ENCODE measurements around the gene ARHGAP10.
"Not testable (repeated sequence)": the region's sequence is repeated elsewhere in the genome, so short reads cannot be mapped to it uniquely, and the experiment has no call there.

ARHGAP10 gene

DNA sequence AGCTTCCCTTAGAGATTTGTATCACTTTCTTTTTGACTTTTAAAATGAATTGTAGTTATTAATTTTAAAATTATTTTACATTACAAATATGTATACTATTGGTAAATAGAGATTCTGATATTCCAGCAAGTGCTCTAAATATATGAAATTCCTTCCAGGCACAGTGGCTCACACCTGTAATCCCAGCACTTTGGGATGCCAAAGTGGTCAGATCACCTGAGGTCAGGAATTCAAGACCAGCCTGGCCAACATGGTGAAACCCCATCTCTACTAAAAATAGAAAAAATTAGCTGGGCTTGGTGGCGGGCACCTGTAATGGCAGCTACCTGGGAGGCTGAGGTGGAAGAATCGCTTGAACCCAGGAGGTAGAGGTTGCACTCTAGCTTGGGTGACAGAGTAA is 180.2 kb downstream of the ARHGAP10 start:
- H3K9me3 ChIP-seq (ENCODE audit: control insufficient read depth, insufficient read depth, low read length); H3K36me3 ChIP-seq (ENCODE audit: control insufficient read depth, insufficient read depth, low read length); H3K9ac ChIP-seq (ENCODE audit: low read depth, low read length); H3K27me3 ChIP-seq (ENCODE audit: control insufficient read depth, insufficient read depth, low read length); H3K4me1 ChIP-seq (ENCODE audit: control insufficient read depth, insufficient read depth, low read length); H3K27ac ChIP-seq (ENCODE audit: low read depth, low read length); H3K4me3 ChIP-seq (ENCODE audit: low read depth, low read length): not testable (repeated sequence)

DNA sequence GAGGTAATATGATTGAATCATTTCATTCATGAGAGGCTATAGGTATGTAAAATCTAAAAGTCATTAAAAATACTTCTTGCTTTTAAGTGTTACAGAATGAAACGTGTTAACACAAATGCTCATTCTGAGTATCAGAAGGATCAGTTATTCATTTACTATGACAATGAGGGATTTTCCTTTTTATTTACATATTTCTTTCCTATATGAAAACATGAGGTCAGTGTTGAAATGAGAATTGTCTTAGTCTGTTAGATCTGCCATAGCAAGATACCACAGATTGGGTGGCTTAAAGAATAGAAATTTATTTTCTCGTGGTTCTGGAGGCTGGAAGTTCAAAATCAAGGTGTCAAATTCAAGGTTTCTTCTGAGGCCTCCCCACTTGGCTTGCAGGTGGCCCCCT is 181.2 kb downstream of the ARHGAP10 start:
- no peak overlapping the region for H3K9ac ChIP-seq (ENCODE audit: low read depth, low read length)
- no peaks in the 10 kb centered on the region for H3K9me3 ChIP-seq (ENCODE audit: control insufficient read depth, insufficient read depth, low read length)
- peaks cover 9% of the 10 kb centered on the region; the same call in 1 of the 2 replicates for H3K4me1 ChIP-seq (ENCODE audit: control insufficient read depth, insufficient read depth, low read length)
- H3K27me3 ChIP-seq (ENCODE audit: control insufficient read depth, insufficient read depth, low read length): no peaks in the 10 kb centered on the region
- no peak overlapping the region for H3K4me3 ChIP-seq (ENCODE audit: low read depth, low read length)
- H3K27ac ChIP-seq (ENCODE audit: low read depth, low read length): no peak overlapping the region
- no peaks in the 10 kb centered on the region for H3K36me3 ChIP-seq (ENCODE audit: control insufficient read depth, insufficient read depth, low read length)

DNA sequence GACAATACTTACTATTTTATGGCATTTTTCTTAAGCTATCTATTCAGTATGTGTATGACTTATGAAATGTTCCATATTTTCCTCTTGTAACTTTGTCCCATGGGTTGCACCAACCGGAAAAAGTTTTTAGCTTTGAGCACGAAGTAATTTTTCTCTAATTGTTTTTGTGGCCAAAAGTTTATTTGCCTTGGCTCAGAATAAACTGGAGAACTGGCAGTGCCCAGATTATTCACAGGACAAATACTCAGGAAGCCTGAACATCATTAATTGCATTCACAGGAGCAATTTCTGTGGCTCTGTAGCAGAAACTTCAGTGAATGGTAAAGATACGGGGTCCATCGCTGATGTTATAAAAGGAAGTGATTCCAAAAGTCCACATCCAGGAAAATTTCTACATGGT is 184.5 kb downstream of the ARHGAP10 start:
- Histone ChIP-seq H3K36me3 (ENCODE audit: control insufficient read depth, insufficient read depth, low read length) (no peaks in the 10 kb centered on the region), H3K4me3 (ENCODE audit: low read depth, low read length) (no peak overlapping the region), H3K27ac (ENCODE audit: low read depth, low read length) (no peak overlapping the region), H3K9ac (ENCODE audit: low read depth, low read length) (no peak overlapping the region), H3K27me3 (ENCODE audit: control insufficient read depth, insufficient read depth, low read length) (no peaks in the 10 kb centered on the region), H3K4me1 (ENCODE audit: control insufficient read depth, insufficient read depth, low read length) (0 out of 2 replicates have a peak, but pooled peaks cover 9% of the 10 kb centered on the region), H3K9me3 (ENCODE audit: control insufficient read depth, insufficient read depth, low read length) (no peaks in the 10 kb centered on the region)

DNA sequence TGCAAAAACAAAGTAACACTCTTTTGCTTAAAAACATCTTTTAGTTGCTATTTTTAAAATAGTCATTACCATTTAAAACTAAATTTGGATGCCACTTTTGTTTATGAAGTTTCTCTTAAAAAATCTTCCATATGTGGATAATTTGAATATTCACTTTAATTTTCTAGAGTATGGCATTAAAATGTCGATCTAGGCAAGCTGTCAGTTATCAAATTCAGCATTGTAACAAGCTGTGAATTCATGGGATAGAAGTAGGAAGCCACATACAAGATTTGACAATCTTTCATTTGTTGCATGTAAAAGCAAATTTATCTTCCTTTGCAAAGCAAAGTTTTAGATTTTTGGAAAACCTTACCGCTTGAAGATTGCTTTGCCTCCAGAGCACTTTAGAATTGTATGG is 191.5 kb downstream of the ARHGAP10 start:
- Histone ChIP-seq H3K27ac (ENCODE audit: low read depth, low read length) (no peak overlapping the region), H3K36me3 (ENCODE audit: control insufficient read depth, insufficient read depth, low read length) (no peaks in the 10 kb centered on the region), H3K9ac (ENCODE audit: low read depth, low read length) (no peak overlapping the region), H3K27me3 (ENCODE audit: control insufficient read depth, insufficient read depth, low read length) (no peaks in the 10 kb centered on the region), H3K9me3 (ENCODE audit: control insufficient read depth, insufficient read depth, low read length) (no peaks in the 10 kb centered on the region), H3K4me1 (ENCODE audit: control insufficient read depth, insufficient read depth, low read length) (peaks cover 3% of the 10 kb centered on the region; the same call in 1 of the 2 replicates), H3K4me3 (ENCODE audit: low read depth, low read length) (no peak overlapping the region)

DNA sequence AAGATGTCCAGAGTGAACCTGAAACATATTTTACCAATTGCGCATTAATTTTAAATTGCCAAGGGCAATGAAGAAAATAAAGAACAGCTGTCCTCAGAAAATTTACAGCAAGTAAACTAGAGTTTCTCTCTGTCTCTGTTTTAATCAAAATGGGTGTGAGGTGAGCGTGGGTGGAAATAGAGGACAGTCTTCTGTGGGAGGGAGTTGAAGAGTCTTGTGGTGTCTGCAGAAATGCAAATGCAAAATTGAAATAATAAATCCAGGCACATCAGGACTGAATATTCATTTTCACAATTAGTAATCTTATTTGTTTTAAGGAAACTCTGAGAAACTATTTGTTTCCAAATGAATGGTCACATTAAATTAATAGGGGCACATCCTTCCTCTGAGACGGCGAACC is 192.0 kb downstream of the ARHGAP10 start:
- H3K27me3 ChIP-seq (ENCODE audit: control insufficient read depth, insufficient read depth, low read length): no peaks in the 10 kb centered on the region
- H3K4me1 ChIP-seq (ENCODE audit: control insufficient read depth, insufficient read depth, low read length): peaks cover 6% of the 10 kb centered on the region; the same call in 1 of the 2 replicates
- no peak overlapping the region for H3K4me3 ChIP-seq (ENCODE audit: low read depth, low read length)
- no peaks in the 10 kb centered on the region for H3K36me3 ChIP-seq (ENCODE audit: control insufficient read depth, insufficient read depth, low read length)
- no peak overlapping the region for H3K9ac ChIP-seq (ENCODE audit: low read depth, low read length)
- no peaks in the 10 kb centered on the region for H3K9me3 ChIP-seq (ENCODE audit: control insufficient read depth, insufficient read depth, low read length)
- no peak overlapping the region for H3K27ac ChIP-seq (ENCODE audit: low read depth, low read length)

DNA sequence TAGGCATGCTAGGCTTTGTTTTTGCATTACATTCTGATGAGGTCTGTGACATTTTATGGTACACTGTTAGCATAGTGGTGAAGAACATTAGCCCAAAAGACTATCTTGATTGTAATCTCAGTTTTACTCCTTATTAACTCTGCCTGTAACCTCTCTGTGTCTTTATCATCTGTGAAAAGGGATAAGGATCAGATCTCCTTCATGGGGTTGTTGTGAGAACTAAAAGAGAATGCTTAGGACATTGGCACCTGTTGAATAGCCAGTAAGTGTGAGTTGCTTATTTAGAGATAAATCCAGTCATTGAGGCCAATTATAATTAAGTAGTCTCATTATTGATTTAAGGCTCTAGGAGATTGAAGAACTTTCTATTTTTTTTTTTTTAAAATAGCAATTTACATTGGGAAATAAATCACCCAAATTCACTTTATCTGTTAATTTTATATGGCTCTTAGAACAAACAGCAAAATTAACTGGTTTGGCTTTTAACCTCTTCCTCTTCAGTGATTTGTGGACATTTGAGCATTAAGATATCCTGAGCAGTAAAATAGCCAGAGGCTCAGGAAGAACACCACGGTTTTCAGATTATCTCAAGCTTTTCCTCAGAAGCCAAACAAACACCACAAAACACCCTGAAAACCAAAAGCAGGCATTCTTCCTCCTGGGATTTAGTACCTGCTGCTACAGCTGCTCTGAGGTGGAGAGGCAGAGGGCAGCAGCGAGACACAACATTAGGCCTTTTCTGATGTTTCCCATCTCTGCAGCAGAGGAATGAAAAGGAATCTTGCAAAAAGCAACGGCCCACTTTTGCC is 192.9 kb downstream of the ARHGAP10 start:
- Histone ChIP-seq H3K36me3 (ENCODE audit: control insufficient read depth, insufficient read depth, low read length) (no peaks in the 10 kb centered on the region), H3K27ac (ENCODE audit: low read depth, low read length) (no peak overlapping the region), H3K9me3 (ENCODE audit: control insufficient read depth, insufficient read depth, low read length) (no peaks in the 10 kb centered on the region), H3K4me1 (ENCODE audit: control insufficient read depth, insufficient read depth, low read length) (peaks cover 6% of the 10 kb centered on the region; the same call in 1 of the 2 replicates), H3K9ac (ENCODE audit: low read depth, low read length) (no peak overlapping the region), H3K27me3 (ENCODE audit: control insufficient read depth, insufficient read depth, low read length) (no peaks in the 10 kb centered on the region), H3K4me3 (ENCODE audit: low read depth, low read length) (no peak overlapping the region)

DNA sequence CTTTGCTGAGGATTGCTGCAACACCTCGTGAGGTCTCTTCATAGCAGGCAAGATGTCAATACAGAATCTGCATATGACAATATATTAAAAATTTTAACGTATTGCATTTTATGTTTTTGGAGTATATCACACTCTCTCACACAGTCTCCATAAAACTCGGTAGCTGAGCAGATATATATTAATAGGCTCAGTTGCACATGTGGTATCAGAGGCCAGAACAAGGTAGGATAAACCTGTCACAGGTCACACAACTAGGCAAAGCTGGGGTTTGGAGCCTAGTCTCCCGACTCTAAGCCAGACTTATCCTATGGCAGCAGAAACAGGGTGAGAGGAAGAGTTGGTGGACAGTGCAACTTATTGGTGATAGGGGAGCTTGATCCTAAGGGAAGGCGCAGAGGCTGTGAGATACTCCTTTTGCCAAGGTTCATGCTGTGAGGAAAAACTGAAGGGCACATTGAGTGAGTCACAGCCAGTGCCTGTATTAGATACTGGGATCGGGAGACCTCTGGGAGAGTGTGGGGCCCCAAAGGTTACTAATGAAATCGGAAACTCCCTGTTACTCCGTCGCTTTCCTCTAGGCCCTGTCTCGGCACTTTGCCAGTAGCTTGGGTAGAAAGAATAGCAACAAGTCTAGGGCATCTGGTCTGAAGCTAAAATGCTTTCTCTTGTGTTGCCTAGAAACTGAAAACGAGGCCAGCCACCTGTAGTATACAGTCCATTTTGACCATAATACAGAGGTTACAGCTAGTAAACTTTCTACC is 195.7 kb downstream of the ARHGAP10 start:
- Histone ChIP-seq H3K9ac (ENCODE audit: low read depth, low read length) (no peak overlapping the region), H3K27ac (ENCODE audit: low read depth, low read length) (no peak overlapping the region)

DNA sequence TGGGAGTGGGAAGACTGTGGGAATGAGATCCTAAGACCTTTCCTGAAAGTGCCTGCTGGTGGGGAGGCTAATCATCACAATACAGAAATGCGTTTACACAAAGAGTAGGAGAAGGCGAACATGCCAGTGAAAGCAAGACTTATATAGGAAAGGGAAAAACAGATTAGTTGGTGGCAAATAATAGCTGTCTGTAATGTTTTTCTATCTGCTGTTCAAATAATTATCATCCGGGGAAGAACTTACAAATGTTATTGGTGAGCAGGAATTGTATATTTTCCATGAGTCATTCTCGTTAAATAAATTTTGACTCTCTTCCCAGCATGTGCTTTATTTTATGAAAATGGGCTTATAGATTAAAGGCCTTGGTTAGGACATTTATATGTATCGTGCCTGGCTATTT is 196.5 kb downstream of the ARHGAP10 start:
- Histone ChIP-seq H3K4me1 (ENCODE audit: control insufficient read depth, insufficient read depth, low read length) (peaks cover 6% of the 10 kb centered on the region; the same call in 1 of the 2 replicates), H3K27ac (ENCODE audit: low read depth, low read length) (no peak overlapping the region), H3K4me3 (ENCODE audit: low read depth, low read length) (no peak overlapping the region), H3K9ac (ENCODE audit: low read depth, low read length) (no peak overlapping the region), H3K27me3 (ENCODE audit: control insufficient read depth, insufficient read depth, low read length) (no peaks in the 10 kb centered on the region), H3K9me3 (ENCODE audit: control insufficient read depth, insufficient read depth, low read length) (no peaks in the 10 kb centered on the region), H3K36me3 (ENCODE audit: control insufficient read depth, insufficient read depth, low read length) (no peaks in the 10 kb centered on the region)

More for the DNA sequence above, 195.7 kb downstream of the ARHGAP10 start:
- peaks cover 6% of the 10 kb centered on the region; the same call in 1 of the 2 replicates for H3K4me1 ChIP-seq (ENCODE audit: control insufficient read depth, insufficient read depth, low read length)
- no peaks in the 10 kb centered on the region for H3K27me3 ChIP-seq (ENCODE audit: control insufficient read depth, insufficient read depth, low read length)
- no peak overlapping the region for H3K4me3 ChIP-seq (ENCODE audit: low read depth, low read length)
- H3K9me3 ChIP-seq (ENCODE audit: control insufficient read depth, insufficient read depth, low read length): no peaks in the 10 kb centered on the region
- no peaks in the 10 kb centered on the region for H3K36me3 ChIP-seq (ENCODE audit: control insufficient read depth, insufficient read depth, low read length)

DNA sequence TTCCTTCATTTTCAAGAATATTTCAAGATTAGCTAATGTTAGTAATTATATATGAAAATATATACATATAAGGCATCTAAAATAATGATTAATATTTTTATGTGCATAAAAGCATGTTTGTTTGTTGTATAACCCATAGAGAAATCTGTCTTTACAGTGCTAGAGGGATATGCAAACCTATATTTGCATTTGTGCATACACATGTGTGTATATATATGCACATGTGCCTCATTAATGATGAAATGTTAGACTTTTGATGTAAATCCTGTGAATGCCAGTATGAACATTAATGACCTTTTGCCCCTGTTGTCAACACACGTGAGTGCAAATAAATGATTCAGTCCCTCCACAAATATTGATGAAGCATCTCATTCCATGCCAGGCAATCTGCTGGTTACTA is 197.9 kb downstream of the ARHGAP10 start:
- Histone ChIP-seq H3K36me3 (ENCODE audit: control insufficient read depth, insufficient read depth, low read length) (no peaks in the 10 kb centered on the region), H3K27ac (ENCODE audit: low read depth, low read length) (no peak overlapping the region), H3K4me1 (ENCODE audit: control insufficient read depth, insufficient read depth, low read length) (peaks cover 6% of the 10 kb centered on the region; the same call in 1 of the 2 replicates), H3K9me3 (ENCODE audit: control insufficient read depth, insufficient read depth, low read length) (no peaks in the 10 kb centered on the region), H3K27me3 (ENCODE audit: control insufficient read depth, insufficient read depth, low read length) (no peaks in the 10 kb centered on the region), H3K9ac (ENCODE audit: low read depth, low read length) (no peak overlapping the region), H3K4me3 (ENCODE audit: low read depth, low read length) (no peak overlapping the region)

DNA sequence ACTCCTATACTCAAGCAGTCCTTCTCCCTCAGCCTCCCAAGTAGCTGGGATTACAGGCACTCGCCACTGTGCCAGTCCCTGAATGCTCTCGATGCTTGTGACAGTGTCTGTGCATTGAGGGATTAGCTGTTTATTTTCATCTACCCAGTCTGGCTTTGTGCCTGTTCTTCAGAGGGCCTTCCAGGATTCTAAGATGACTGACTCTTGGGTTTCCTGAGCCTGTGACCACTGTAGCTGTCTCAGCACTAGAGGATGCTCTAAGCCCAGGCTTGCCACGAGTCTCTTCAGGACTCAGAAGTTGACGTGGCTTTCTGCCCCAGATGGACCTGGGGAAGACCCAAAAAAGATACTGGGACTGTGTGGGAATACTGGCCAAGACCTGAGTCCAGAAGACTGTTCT is 201.4 kb downstream of the ARHGAP10 start:
- H3K36me3 ChIP-seq (ENCODE audit: control insufficient read depth, insufficient read depth, low read length): no peaks in the 10 kb centered on the region
- no peaks in the 10 kb centered on the region for H3K9me3 ChIP-seq (ENCODE audit: control insufficient read depth, insufficient read depth, low read length)
- no peaks in the 10 kb centered on the region for H3K27me3 ChIP-seq (ENCODE audit: control insufficient read depth, insufficient read depth, low read length)
- no peak overlapping the region for H3K27ac ChIP-seq (ENCODE audit: low read depth, low read length)
- peaks cover 4% of the 10 kb centered on the region; the same call in 1 of the 2 replicates for H3K4me1 ChIP-seq (ENCODE audit: control insufficient read depth, insufficient read depth, low read length)
- H3K4me3 ChIP-seq (ENCODE audit: low read depth, low read length): no peak overlapping the region
- H3K9ac ChIP-seq (ENCODE audit: low read depth, low read length): no peak overlapping the region

DNA sequence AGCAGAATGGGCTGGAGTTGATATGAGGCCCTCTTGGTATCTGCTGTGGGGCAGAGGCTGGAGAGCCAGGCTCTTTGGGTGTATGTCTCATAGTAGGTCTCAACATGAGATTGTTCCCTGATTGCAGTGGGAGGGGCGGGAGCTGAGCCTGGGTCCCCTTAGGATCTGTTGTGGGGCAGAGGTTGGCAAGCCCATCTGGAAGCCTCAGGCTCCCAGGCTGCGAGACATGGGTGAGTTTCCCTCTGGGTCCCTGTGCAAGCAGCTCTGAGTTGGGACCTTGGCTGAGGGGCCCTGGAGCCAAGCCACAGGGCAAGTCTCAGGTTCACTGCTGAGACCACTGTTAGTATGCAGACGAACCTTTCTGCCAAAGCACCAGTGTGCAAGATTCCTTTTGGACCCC is 201.9 kb downstream of the ARHGAP10 start:
- Histone ChIP-seq H3K36me3 (ENCODE audit: control insufficient read depth, insufficient read depth, low read length) (no peaks in the 10 kb centered on the region), H3K9ac (ENCODE audit: low read depth, low read length) (no peak overlapping the region), H3K9me3 (ENCODE audit: control insufficient read depth, insufficient read depth, low read length) (no peaks in the 10 kb centered on the region), H3K4me3 (ENCODE audit: low read depth, low read length) (no peak overlapping the region), H3K4me1 (ENCODE audit: control insufficient read depth, insufficient read depth, low read length) (no peaks in the 10 kb centered on the region), H3K27me3 (ENCODE audit: control insufficient read depth, insufficient read depth, low read length) (no peaks in the 10 kb centered on the region), H3K27ac (ENCODE audit: low read depth, low read length) (no peak overlapping the region)
